KOPT-K1 (cell line): ENCODE data around the gene APLP1.
A peak's percentile ranks its signal among the peaks of the same experiment; 100 is the strongest.
"Not testable (repeated sequence)": the region's sequence is repeated elsewhere in the genome, so short reads cannot be mapped to it uniquely, and the experiment has no call there.

Experiments
- H3K27ac ChIP-seq: fragments of 200-600 bp; sonication (generic); 2 replicates; pipeline ENCODE4 v1.5.1; 2016; ENCODE audit warnings: antibody characterized with exemption, mild to moderate bottlenecking, low read depth, low read length; ENCODE audit not compliant: poor library complexity, severe bottlenecking
- H3K36me3 ChIP-seq: fragments of 200-600 bp; sonication (generic); 2 replicates; pipeline ENCODE4 v1.5.1; 2017; ENCODE audit warnings: antibody characterized with exemption, mild to moderate bottlenecking, low read length, moderate library complexity; ENCODE audit not compliant: insufficient read depth
- H3K9me3 ChIP-seq: fragments of 200-600 bp; sonication (generic); 2 replicates; pipeline ENCODE4 v1.5.1; 2017; ENCODE audit warnings: antibody characterized with exemption, low read length, mild to moderate bottlenecking; ENCODE audit not compliant: insufficient read depth, poor library complexity, severe bottlenecking

The APLP1 gene

DNA sequence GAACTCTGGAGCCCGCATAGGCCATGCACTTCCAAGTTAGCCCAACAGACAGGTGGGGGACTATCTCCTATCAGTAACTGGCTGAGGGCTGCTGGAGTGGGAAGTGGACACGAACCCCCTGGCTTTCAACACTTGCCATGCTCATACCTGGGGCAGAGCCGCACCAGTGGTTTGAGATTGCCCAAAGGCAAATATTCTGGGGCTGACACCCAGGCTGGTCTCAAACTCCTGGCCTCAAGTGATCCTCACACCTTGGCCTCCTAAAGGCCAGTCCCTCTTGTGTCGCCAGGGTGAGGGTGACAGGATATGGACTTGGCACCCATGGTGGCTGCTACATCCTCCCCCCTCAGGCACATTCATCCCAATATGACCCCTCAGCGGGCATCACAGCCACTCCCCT is 18.8 kb downstream of the APLP1 start:
- H3K36me3 ChIP-seq: peaks cover 52% of the 10 kb centered on the region

DNA sequence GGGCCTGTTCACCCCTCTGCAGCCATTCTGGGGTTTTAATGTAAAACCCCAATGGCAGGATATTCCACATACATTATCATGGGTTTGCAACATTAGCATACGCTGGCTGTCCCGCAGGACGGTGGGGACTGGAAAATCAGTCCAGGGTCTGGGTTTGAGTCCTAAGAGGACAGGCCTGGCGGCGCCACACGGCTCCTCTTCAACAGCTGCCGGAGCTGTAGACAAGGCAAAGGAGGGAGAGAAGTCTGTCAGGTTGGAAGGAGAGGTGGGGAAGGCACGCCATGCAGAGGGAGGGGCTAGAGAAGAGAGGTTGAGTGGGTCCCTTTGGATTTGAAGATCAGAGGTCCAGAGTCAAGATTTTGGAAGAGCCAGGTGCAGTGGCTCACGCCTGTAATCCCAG is 20.0 kb downstream of the APLP1 start:
- Histone ChIP-seq H3K27ac (no peak overlapping the region), H3K36me3 (peaks cover 64% of the 10 kb centered on the region), H3K9me3 (no peaks in the 10 kb centered on the region)

More for the DNA sequence above, 18.8 kb downstream of the APLP1 start:
- Histone ChIP-seq H3K9me3 (no peaks in the 10 kb centered on the region), H3K27ac (no peak overlapping the region)

DNA sequence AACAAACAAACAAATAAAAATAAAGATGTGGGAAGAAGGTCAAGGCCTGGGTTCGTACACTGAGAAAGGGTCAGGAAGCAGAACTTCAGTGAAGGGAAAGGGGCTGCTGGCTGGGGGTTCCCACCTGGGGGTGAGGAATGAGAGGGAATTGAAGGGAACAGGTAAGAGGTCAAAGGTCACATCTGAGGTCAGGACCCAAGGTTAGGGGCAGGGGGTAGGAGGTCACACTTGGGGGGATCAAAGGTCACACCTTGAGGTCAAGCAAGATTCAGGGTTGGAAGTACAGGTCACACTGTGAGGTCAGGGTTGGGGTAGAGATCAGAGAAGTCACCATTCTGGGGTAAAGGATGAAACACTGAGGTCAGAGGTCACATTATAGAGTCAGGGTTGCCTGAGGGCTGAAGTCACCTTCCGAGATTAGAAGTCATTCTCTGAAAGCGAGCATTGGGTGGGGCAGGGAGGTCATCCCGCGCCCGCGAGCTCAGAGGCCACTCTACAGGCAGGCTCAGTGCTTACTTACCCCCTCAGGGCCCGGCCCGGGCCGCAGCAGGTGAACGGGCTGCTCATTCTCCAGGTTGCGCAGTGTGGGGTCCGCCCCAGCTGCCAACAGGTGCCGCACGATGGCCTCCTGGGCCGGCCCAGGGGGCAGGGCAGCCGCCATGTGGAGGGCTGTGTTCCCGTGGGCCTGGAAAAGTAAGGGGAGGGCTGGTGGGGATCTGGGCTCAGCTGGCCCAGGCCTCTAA is 21.2 kb downstream of the APLP1 start:
- no peak overlapping the region for H3K27ac ChIP-seq
- H3K9me3 ChIP-seq: no peaks in the 10 kb centered on the region
- peaks cover 75% of the 10 kb centered on the region for H3K36me3 ChIP-seq

GRCh38 chr19:35890113-35890650 is 21.8 kb downstream of the APLP1 start:
- H3K36me3 ChIP-seq: peaks cover 82% of the 10 kb centered on the region
- H3K27ac ChIP-seq: no peak overlapping the region
- no peaks in the 10 kb centered on the region for H3K9me3 ChIP-seq

GRCh38 chr19:35891819-35892218 is 23.4 kb downstream of the APLP1 start:
- not testable (repeated sequence) for H3K27ac ChIP-seq, H3K9me3 ChIP-seq
- H3K36me3 ChIP-seq: peaks cover 95% of the 10 kb centered on the region

- Histone ChIP-seq H3K9me3 (no peaks in the 10 kb centered on the region), H3K27ac (no peak overlapping the region), H3K36me3 (peaks cover 87% of the 10 kb centered on the region)
These were observed 26.0 kb downstream of the APLP1 start for GRCh38 chr19:35894342-35894741.

GRCh38 chr19:35895911-35896642 is 27.7 kb downstream of the APLP1 start:
- H3K9me3 ChIP-seq: no peaks in the 10 kb centered on the region
- peaks cover 70% of the 10 kb centered on the region for H3K36me3 ChIP-seq
- no peak overlapping the region for H3K27ac ChIP-seq

DNA sequence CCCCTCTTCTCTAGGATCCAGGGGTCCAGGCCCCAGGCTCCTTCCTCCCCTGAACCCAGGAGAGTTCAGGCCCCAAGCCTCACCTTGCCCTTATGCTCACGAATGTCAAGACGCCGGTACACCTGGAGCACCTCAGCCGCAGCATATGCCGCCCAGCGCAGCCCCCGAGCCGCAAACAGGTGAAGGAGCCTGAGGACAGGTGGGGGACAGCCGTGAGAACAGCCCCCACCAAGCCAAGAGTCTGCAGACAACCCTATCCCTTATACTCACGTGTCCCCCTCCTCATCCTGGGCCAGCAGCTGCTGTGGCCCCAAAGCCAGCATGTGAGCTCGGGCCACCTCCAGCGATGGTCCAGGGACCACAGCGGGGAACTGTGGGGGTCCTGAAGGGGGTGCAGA is 28.3 kb downstream of the APLP1 start:
- Histone ChIP-seq H3K9me3 (no peaks in the 10 kb centered on the region), H3K27ac (no peak overlapping the region), H3K36me3 (peaks cover 66% of the 10 kb centered on the region)

DNA sequence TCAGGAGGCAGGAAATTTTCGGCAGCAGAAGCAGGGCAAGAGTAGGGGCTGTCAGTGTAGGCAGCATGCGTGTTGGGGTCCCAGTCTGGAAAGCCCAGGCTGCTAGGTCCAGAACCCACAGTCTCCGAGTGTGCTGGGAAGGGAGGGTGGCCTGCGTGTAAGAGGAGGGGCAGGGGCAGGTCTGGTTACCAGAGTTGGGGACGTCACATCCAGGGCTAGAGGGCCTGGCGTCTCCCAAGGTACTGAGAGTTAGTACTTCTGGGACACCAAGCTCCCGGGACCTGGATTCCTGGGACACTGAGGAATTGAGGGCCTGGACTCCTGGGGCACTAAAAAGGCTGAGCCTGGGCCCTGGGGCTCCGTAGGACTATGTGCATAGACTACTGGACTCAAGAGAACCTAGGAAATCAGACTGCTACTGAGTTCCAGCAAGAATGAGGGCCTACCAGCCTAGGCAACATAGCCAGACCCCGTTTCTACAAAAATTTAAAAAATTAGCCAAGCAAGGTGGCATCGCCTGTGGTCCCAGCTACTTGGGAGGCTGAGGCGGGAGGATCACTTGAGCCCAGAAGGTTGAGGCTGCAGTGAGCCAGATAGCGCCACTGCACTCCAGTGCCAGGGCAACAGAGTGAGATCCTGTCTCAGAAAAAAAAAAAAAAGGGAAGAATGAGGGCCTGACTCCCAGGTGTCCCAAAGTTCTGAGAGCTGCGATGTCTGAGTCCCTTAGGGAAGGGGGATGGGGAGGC is 29.5 kb downstream of the APLP1 start:
- Histone ChIP-seq H3K9me3 (no peaks in the 10 kb centered on the region), H3K27ac (no peak overlapping the region), H3K36me3 (peaks cover 56% of the 10 kb centered on the region)

DNA sequence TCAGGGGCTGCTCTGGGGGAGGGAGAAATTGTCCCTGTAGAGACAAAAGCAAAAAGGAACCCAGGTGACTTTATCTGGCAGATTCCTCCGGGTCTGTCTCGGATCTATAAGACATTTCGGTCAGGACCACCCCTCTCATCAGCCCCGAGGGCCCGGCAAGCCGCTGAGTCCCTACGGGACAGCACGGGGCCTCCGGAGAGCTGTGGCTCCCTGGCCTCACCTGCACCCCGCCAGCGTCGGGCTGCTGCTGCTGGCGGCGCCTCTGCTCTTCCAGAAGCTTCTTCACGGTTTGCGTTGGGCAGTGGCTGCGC is 30.1 kb downstream of the APLP1 start:
- H3K9me3 ChIP-seq: no peaks in the 10 kb centered on the region
- peaks cover 50% of the 10 kb centered on the region for H3K36me3 ChIP-seq
- H3K27ac ChIP-seq: peak overlapping the region; percentile 92

DNA sequence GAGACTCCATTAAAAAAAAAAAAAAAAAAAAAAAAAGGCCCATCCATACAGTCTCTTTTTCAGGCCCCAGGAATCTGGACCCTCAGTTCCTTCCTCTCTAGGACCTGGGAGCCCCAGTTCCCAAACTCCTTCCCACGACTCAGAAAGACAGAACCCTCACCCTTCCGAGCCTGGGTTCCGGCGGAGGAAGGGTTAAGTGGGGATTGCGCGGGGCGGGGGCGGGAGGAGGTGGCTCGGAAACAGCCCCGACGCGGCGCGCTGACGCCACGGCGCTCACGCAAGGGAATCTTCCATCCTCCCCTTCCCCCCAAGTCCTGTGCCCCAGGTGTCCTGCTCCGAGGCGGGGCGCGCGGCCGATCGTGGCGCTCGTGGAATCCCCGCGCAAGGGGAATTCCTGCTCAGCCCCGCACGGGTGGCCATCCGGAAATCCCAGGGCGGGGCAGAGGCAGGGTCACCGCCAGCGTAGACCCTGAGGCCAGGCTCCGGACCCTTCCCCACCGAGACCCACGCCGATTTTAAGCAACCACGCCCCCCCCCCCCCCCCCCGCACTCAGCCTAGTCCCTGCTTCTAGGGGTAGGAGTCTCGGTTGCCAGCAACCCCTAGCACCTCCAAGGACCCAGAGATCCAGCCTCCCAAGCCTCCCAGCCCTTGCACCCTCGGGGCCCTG is 31.3 kb downstream of the APLP1 start:
- Histone ChIP-seq H3K36me3 (peaks cover 38% of the 10 kb centered on the region), H3K27ac (peak overlapping the region; percentile 92), H3K9me3 (no peaks in the 10 kb centered on the region)

DNA sequence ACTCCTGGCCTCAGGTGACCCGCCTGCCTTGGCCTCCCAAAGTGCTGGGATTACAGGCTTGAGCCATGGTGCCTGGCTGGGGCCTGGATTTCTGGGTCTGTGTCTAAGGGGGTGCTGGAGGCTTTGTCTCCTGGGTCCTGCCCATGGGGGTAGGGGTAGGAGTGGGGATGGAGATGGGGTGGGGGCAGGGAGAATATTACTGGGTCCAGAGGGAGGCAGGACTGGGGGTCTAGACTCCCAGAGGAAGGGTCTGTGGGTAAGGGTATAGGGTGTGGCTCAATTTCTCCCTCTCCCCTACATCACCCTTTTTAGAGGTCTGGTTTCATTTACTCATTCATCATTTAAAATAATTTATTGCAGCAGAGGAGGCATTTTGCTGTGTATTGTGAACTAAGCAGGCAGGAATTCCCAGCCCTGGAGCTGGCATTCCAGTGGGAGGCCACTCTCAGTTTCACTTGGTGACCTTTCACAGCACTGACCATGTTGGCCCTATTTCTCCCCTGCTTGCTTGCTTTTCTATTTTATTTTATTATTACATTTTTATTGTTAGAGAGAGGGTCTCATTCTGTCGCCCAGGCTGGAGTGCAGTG is 32.8 kb downstream of the APLP1 start:
- peak overlapping the region; percentile 92 for H3K27ac ChIP-seq
- no peaks in the 10 kb centered on the region for H3K9me3 ChIP-seq
- peaks cover 23% of the 10 kb centered on the region for H3K36me3 ChIP-seq

GRCh38 chr19:35901854-35902661 is 33.7 kb downstream of the APLP1 start, which contains the start of gene HCST:
TSS of gene HCST (plus strand) at chr19:35902529. CDS start at chr19:35902594, 65 bp downstream.
- no peaks in the 10 kb centered on the region for H3K9me3 ChIP-seq
- peak within 1 kb of the TSS; percentile 92 for H3K27ac ChIP-seq
- H3K36me3 ChIP-seq: peaks cover 14% of the 10 kb centered on the region
